H9 (cell line): Measurements from ENCODE around the gene PDCD6IP. TPM values are rescaled to one million over a fixed set of nuclear protein-coding genes. Genes with fewer than 3 reads are reported as not detected.

ENCODE experiments used
- DNase-seq: peaks from one replicate; pipeline ENCODE4 v3.0.0-alpha.2; 2017
- H2AFZ ChIP-seq: one replicate; pipeline ENCODE4 v1.6.1; 2013; ENCODE audit warnings: mild to moderate bottlenecking, low read length, control low read depth, moderate library complexity
- H2AK5ac ChIP-seq: 2 replicates; pipeline ENCODE4 v1.6.1; 2013; ENCODE audit warnings: low read length, control low read depth, mixed read lengths; ENCODE audit not compliant: insufficient read length
- H2BK120ac ChIP-seq: one replicate; pipeline ENCODE4 v1.6.1; 2013; ENCODE audit warnings: low read depth, mild to moderate bottlenecking, low read length, control low read depth, inconsistent platforms; ENCODE audit not compliant: poor library complexity, severe bottlenecking
- H2BK12ac ChIP-seq: 2 replicates; pipeline ENCODE4 v1.6.1; 2013; ENCODE audit warnings: low read length, control low read depth, mixed read lengths, low read depth; ENCODE audit not compliant: insufficient read length
- H2BK15ac ChIP-seq: 2 replicates; pipeline ENCODE4 v1.6.1; 2013; ENCODE audit warnings: low read depth, low read length, control low read depth
- H2BK20ac ChIP-seq: one replicate; pipeline ENCODE4 v1.6.1; 2013; ENCODE audit warnings: low read depth, mild to moderate bottlenecking, low read length, control low read depth, inconsistent platforms; ENCODE audit not compliant: poor library complexity, severe bottlenecking
- H2BK5ac ChIP-seq: 2 replicates; pipeline ENCODE4 v1.6.1; 2013; ENCODE audit warnings: low read length, control low read depth, mixed read lengths; ENCODE audit not compliant: insufficient read length
- H3K14ac ChIP-seq: 2 replicates; pipeline ENCODE4 v1.6.1; 2013; ENCODE audit warnings: low read length, control low read depth; ENCODE audit not compliant: insufficient read depth
- H3K18ac ChIP-seq: 2 replicates; pipeline ENCODE4 v1.6.1; 2013; ENCODE audit warnings: low read depth, mild to moderate bottlenecking, mixed read lengths, low read length, control low read depth; ENCODE audit not compliant: insufficient read length
- H3K23ac ChIP-seq: 2 replicates; pipeline ENCODE4 v1.6.1; 2013; ENCODE audit warnings: low read length, control low read depth, mixed read lengths, low read depth; ENCODE audit not compliant: insufficient read length
- H3K23me2 ChIP-seq: 2 replicates; pipeline ENCODE4 v1.6.1; 2013; ENCODE audit warnings: low read depth, mild to moderate bottlenecking, mixed read lengths, low read length, control low read depth; ENCODE audit not compliant: insufficient read length, poor library complexity, severe bottlenecking
- H3K27ac ChIP-seq: 2 replicates; pipeline ENCODE4 v1.5.1; 2013; ENCODE audit warnings: low read length, control low read depth, mixed read lengths, low read depth; ENCODE audit not compliant: insufficient read length
- H3K27me3 ChIP-seq: 2 replicates; pipeline ENCODE4 v1.6.1; 2013; ENCODE audit warnings: low read length, control low read depth, inconsistent platforms; ENCODE audit not compliant: insufficient read depth
- H3K4ac ChIP-seq: 2 replicates; pipeline ENCODE4 v1.6.1; 2013; ENCODE audit warnings: low read depth, mild to moderate bottlenecking, control low read depth, inconsistent platforms, low read length, moderate library complexity
- H3K4me1 ChIP-seq: 2 replicates; pipeline ENCODE4 v1.6.1; 2013; ENCODE audit warnings: low read length, control low read depth, inconsistent platforms; ENCODE audit not compliant: insufficient read depth
- H3K4me2 ChIP-seq: 2 replicates; pipeline ENCODE4 v1.6.1; 2013; ENCODE audit warnings: low read length, control low read depth, mixed read lengths; ENCODE audit not compliant: insufficient read length, insufficient read depth
- H3K56ac ChIP-seq: 2 replicates; pipeline ENCODE4 v1.6.1; 2013; ENCODE audit warnings: low read depth, mild to moderate bottlenecking, mixed read lengths, low read length, control low read depth; ENCODE audit not compliant: insufficient read length
- H3K79me1 ChIP-seq: 2 replicates; pipeline ENCODE4 v1.6.1; 2013; ENCODE audit warnings: low read depth, mild to moderate bottlenecking, moderate library complexity, low read length, control low read depth, inconsistent platforms; ENCODE audit not compliant: insufficient read depth, poor library complexity, severe bottlenecking
- H3K79me2 ChIP-seq: 2 replicates; pipeline ENCODE4 v1.6.1; 2013; ENCODE audit warnings: low read length, control low read depth, inconsistent platforms; ENCODE audit not compliant: insufficient read depth
- H3K9ac ChIP-seq: 2 replicates; pipeline ENCODE4 v1.6.1; 2013; ENCODE audit warnings: low read length, control low read depth, mixed read lengths; ENCODE audit not compliant: insufficient read length; ENCODE audit errors: extremely low read depth
- H3K9me3 ChIP-seq: one replicate; pipeline ENCODE4 v1.6.1; 2013; ENCODE audit warnings: low read depth, low read length, inconsistent platforms; ENCODE audit not compliant: control insufficient read depth
- H3T11ph ChIP-seq: one replicate; pipeline ENCODE4 v1.6.1; 2013; ENCODE audit warnings: mild to moderate bottlenecking, low read length, control low read depth, inconsistent platforms
- H4K20me1 ChIP-seq: one replicate; pipeline ENCODE4 v1.6.1; 2013; ENCODE audit not compliant: control insufficient read depth, insufficient read length, insufficient read depth
- H4K5ac ChIP-seq: 2 replicates; pipeline ENCODE4 v1.6.1; 2013; ENCODE audit warnings: low read depth, mild to moderate bottlenecking, mixed read lengths, low read length, control low read depth; ENCODE audit not compliant: insufficient read length
- H4K8ac ChIP-seq: replicated peaks from 2 replicates; pipeline ENCODE4 v1.6.1; 2013; ENCODE audit warnings: low read length, control low read depth, mixed read lengths, low read depth; ENCODE audit not compliant: insufficient read length
- H4K91ac ChIP-seq: 2 replicates; pipeline ENCODE4 v1.6.1; 2013; ENCODE audit warnings: low read depth, mild to moderate bottlenecking, moderate library complexity, mixed read lengths, low read length, control low read depth; ENCODE audit not compliant: insufficient read length
- H3K27ac Mint-ChIP-seq, 3 experiments: 2 replicates in 2 of 3; 3 replicates in 1 of 3; pipeline ENCODE4 v1.8.0; 2020 to 2021; ENCODE audit warnings: mixed read lengths in 3 of 3, mild to moderate bottlenecking in 1 of 3, moderate library complexity in 1 of 3
- H3K27me3 Mint-ChIP-seq: 2 replicates; pipeline ENCODE4 v1.8.0; 2021; ENCODE audit warnings: low read depth, mild to moderate bottlenecking, moderate library complexity, mixed read lengths
- H3K36me3 Mint-ChIP-seq, 3 experiments: 2 replicates in 2 of 3; 3 replicates in 1 of 3; pipeline ENCODE4 v1.8.0; 2020 to 2021; ENCODE audit warnings: low read depth in 3 of 3, mixed read lengths in 3 of 3; ENCODE audit not compliant: insufficient read depth in 1 of 3
- H3K4me1 Mint-ChIP-seq, 2 experiments: 2 replicates each; pipeline ENCODE4 v1.8.0; 2020; ENCODE audit warnings: mixed read lengths in 2 of 2
- H3K4me3 Mint-ChIP-seq, 2 experiments: 2 replicates in 1 of 2; 3 replicates in 1 of 2; pipeline ENCODE4 v1.8.0; 2020 to 2021; ENCODE audit warnings: mild to moderate bottlenecking in 2 of 2, mixed read lengths in 2 of 2, moderate library complexity in 1 of 2
- H3K9me3 Mint-ChIP-seq, 2 experiments: 2 replicates in 1 of 2; 3 replicates in 1 of 2; pipeline ENCODE4 v1.8.0; 2020; ENCODE audit warnings: mild to moderate bottlenecking in 2 of 2, mixed read lengths in 2 of 2, moderate library complexity in 1 of 2
- WGBS: extraction: QIAGEN DNeasy Blood & Tissue Kit; methylation state at CpG from one replicate; pipeline ENCODE4 v1.1.7; 2013; ENCODE audit warnings: missing lambda C conversion rate, low lambda C conversion rate, mixed read lengths; ENCODE audit not compliant: insufficient read length; ENCODE audit errors: extremely low coverage; 5-methylcytosine and 5-hydroxymethylcytosine counted together
- total RNA-seq: library from RNA; stranded (reverse); gene quantifications from 2 replicates; pipeline ENCODE4 v1.2.1, GENCODE V29; 2021
- TF ChIP-seq, protein P1 (sequence below): fragments of 200-600 bp; sonication (generic); conservative IDR thresholded peaks from 3 replicates; pipeline ENCODE4 v1.8.0; 2021; ENCODE audit warnings: antibody characterized with exemption, mild to moderate bottlenecking

Gene PDCD6IP
- total RNA-seq, 1 experiment from 2014 or later: 109 TPM

- no peak overlapping the region for H3K27ac Mint-ChIP-seq
- Histone ChIP-seq H2BK5ac (no peak overlapping the region), H3K4me2 (no peak overlapping the region), H3K9me3 (no peaks in the 10 kb centered on the region), H3K56ac (no peak overlapping the region), H3K18ac (no peak overlapping the region), H3K27me3 (no peaks in the 10 kb centered on the region), H3K79me1 (no peaks in the 10 kb centered on the region), H2BK120ac (no peak overlapping the region), H3K4me1 (no peaks in the 10 kb centered on the region; the same call in 1 of the 2 replicates), H3K23me2 (no peaks in the 10 kb centered on the region), H2AK5ac (no peak overlapping the region), H2BK12ac (no peak overlapping the region), H3K14ac (no peak overlapping the region), H3T11ph (no peak overlapping the region), H3K4ac (no peak overlapping the region), H3K23ac (no peak overlapping the region), H4K5ac (no peak overlapping the region), H3K27ac (no peak overlapping the region), H3K9ac (no peak overlapping the region), H3K79me2 (no peaks in the 10 kb centered on the region), H2AFZ (no peak overlapping the region), H4K91ac (no peak overlapping the region), H2BK15ac (no peak overlapping the region), H4K8ac (no peak overlapping the region), H2BK20ac (no peak overlapping the region), H4K20me1 (no peaks in the 10 kb centered on the region)
- no peak for DNase-seq
- H3K4me3 Mint-ChIP-seq: no peak overlapping the region
- no CpG with 5 or more reads among the region's 4 CpGs for WGBS
- TF ChIP-seq, protein P1, sequence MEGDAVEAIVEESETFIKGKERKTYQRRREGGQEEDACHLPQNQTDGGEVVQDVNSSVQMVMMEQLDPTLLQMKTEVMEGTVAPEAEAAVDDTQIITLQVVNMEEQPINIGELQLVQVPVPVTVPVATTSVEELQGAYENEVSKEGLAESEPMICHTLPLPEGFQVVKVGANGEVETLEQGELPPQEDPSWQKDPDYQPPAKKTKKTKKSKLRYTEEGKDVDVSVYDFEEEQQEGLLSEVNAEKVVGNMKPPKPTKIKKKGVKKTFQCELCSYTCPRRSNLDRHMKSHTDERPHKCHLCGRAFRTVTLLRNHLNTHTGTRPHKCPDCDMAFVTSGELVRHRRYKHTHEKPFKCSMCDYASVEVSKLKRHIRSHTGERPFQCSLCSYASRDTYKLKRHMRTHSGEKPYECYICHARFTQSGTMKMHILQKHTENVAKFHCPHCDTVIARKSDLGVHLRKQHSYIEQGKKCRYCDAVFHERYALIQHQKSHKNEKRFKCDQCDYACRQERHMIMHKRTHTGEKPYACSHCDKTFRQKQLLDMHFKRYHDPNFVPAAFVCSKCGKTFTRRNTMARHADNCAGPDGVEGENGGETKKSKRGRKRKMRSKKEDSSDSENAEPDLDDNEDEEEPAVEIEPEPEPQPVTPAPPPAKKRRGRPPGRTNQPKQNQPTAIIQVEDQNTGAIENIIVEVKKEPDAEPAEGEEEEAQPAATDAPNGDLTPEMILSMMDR: no peak
- H3K9me3 Mint-ChIP-seq: no peaks in the 10 kb centered on the region
- peaks cover 9 to 51% (median 38%) of the 10 kb centered on the region in 3 experiments; a peak in 6 of 7 replicates for H3K36me3 Mint-ChIP-seq
- no peaks in the 10 kb centered on the region for H3K27me3 Mint-ChIP-seq
- peaks cover 12 to 21% of the 10 kb centered on the region in 2 experiments for H3K4me1 Mint-ChIP-seq
Measured at GRCh38 chr3:33821989-33822388, 23.6 kb downstream of the PDCD6IP start.
